CD4-positive, alpha-beta T cell treated with Interleukin-12 subunit alpha and Interleukin-12 subunit beta, for 1 hour (primary cell): Measurements from ENCODE around the gene PLXNB3.

Source experiments
- DNase-seq: peaks from one replicate; pipeline ENCODE4 v3.0.0-alpha.2; 2020

Gene PLXNB3

GRCh38 chrX:153774576-153775292 lies 10.7 kb downstream of the PLXNB3 start:
- DNase-seq, result no peak

- no peak for DNase-seq
Measured at GRCh38 chrX:153775293-153776119, 11.5 kb downstream of the PLXNB3 start.

GRCh38 chrX:153776120-153776599 lies 12.1 kb downstream of the PLXNB3 start:
- no peak for DNase-seq

GRCh38 chrX:153776611-153777045 lies 12.6 kb downstream of the PLXNB3 start:
- no peak for DNase-seq

GRCh38 chrX:153777261-153778090 lies 13.4 kb downstream of the PLXNB3 start:
- no peak for DNase-seq

- no peak for DNase-seq
Measured at GRCh38 chrX:153778181-153778580, 14.1 kb downstream of the PLXNB3 start.

GRCh38 chrX:153778684-153779101 lies 14.6 kb downstream of the PLXNB3 start:
- no peak for DNase-seq

GRCh38 chrX:153779891-153780677 lies 16.0 kb downstream of the PLXNB3 start:
- DNase-seq, result no peak

- DNase-seq, result no peak
Measured at GRCh38 chrX:153780678-153781427, 16.8 kb downstream of the PLXNB3 start, which contains the start of gene SRPK3. TSS of gene SRPK3 (plus strand) at chrX:153781041. CDS start at chrX:153781087, 46 bp downstream.

- no peak for DNase-seq
Measured at GRCh38 chrX:153781428-153782047, 17.5 kb downstream of the PLXNB3 start.

- no peak for DNase-seq
Measured at GRCh38 chrX:153782313-153782712, 18.3 kb downstream of the PLXNB3 start.

- no peak for DNase-seq
Measured at GRCh38 chrX:153782871-153783270, 18.8 kb downstream of the PLXNB3 start.

GRCh38 chrX:153783378-153784013 lies 19.4 kb downstream of the PLXNB3 start:
- DNase-seq, result no peak

GRCh38 chrX:153784325-153784967 lies 20.4 kb downstream of the PLXNB3 start:
- no peak for DNase-seq

GRCh38 chrX:153786669-153787068 lies 22.6 kb downstream of the PLXNB3 start:
- DNase-seq, result no peak

GRCh38 chrX:153789654-153790053 lies 25.6 kb downstream of the PLXNB3 start:
- DNase-seq, result no peak

- no peak for DNase-seq
Measured at GRCh38 chrX:153791104-153791852, 27.2 kb downstream of the PLXNB3 start.

- no peak for DNase-seq
Measured at GRCh38 chrX:153792368-153792767, 28.3 kb downstream of the PLXNB3 start.

GRCh38 chrX:153793291-153793690 lies 29.2 kb downstream of the PLXNB3 start:
- no peak for DNase-seq
